Keratinocyte (primary cell): ENCODE measurements around the gene MRPL52. TPM values are rescaled to one million over a fixed set of nuclear protein-coding genes. Genes with fewer than 3 reads are reported as not detected.

Experiments
- DNase-seq: peaks from one replicate; pipeline ENCODE4 v3.0.0-alpha.2; 2011; ENCODE audit warnings: low read depth, missing footprints, low spot score
- FAIRE-seq: peaks from 2 replicates; lab custom pipeline; 2011; peaks lifted over from hg19 to GRCh38; lab: Jason Lieb, UNC
- H2AFZ ChIP-seq: 2 replicates; pipeline ENCODE4 v1.6.0; 2012; ENCODE audit warnings: low read length, control low read depth, inconsistent platforms; ENCODE audit not compliant: control insufficient read depth
- H3K27ac ChIP-seq: 2 replicates; pipeline ENCODE4 v1.5.1; 2011; ENCODE audit warnings: low read length; ENCODE audit not compliant: control insufficient read depth, insufficient read depth
- H3K27me3 ChIP-seq: 3 replicates; pipeline ENCODE4 v1.6.0; 2011; ENCODE audit warnings: low read length; ENCODE audit not compliant: control insufficient read depth, insufficient read depth; ENCODE audit errors: extremely low read depth
- H3K36me3 ChIP-seq, 2 experiments: 2 replicates in 1 of 2; 3 replicates in 1 of 2; pipeline ENCODE4 v1.5.1; 2011; ENCODE audit warnings: low read length in 2 of 2, mild to moderate bottlenecking in 1 of 2; ENCODE audit not compliant: control insufficient read depth in 2 of 2, insufficient read depth in 2 of 2; ENCODE audit errors: extremely low read depth in 1 of 2
- H3K4me1 ChIP-seq: 3 replicates; pipeline ENCODE4 v1.5.1; 2011; ENCODE audit warnings: low read length; ENCODE audit not compliant: control insufficient read depth, insufficient read depth; ENCODE audit errors: extremely low read depth
- H3K4me2 ChIP-seq: 3 replicates; pipeline ENCODE4 v1.6.0; 2011; ENCODE audit warnings: low read depth, low read length; ENCODE audit not compliant: control insufficient read depth, insufficient read depth; ENCODE audit errors: extremely low read depth
- H3K4me3 ChIP-seq, 3 experiments: fragments of 200-600 bp in 1 of 3; sonication (generic) in 1 of 3; 2 replicates in 2 of 3; 3 replicates in 1 of 3; pipeline ENCODE4 v1.5.1; 2011 to 2016; ENCODE audit warnings: low read length in 3 of 3, mild to moderate bottlenecking in 3 of 3, control low read depth in 2 of 3, inconsistent platforms in 1 of 3, low read depth in 1 of 3, mixed read lengths in 1 of 3, mixed run types in 1 of 3, moderate library complexity in 1 of 3; ENCODE audit not compliant: control insufficient read depth in 2 of 3, insufficient read depth in 2 of 3; ENCODE audit errors: extremely low read depth in 1 of 3
- H3K79me2 ChIP-seq: 2 replicates; pipeline ENCODE4 v1.6.0; 2012; ENCODE audit warnings: low read length; ENCODE audit not compliant: control insufficient read depth, insufficient read depth
- H3K9ac ChIP-seq: 3 replicates; pipeline ENCODE4 v1.6.0; 2011; ENCODE audit warnings: low read length; ENCODE audit not compliant: control insufficient read depth, insufficient read depth; ENCODE audit errors: extremely low read depth
- H3K9me1 ChIP-seq: 3 replicates; pipeline ENCODE4 v1.6.0; 2011; ENCODE audit warnings: low read length; ENCODE audit not compliant: control insufficient read depth, insufficient read depth; ENCODE audit errors: extremely low read depth
- H3K9me3 ChIP-seq: 2 replicates; pipeline ENCODE4 v1.5.1; 2012; ENCODE audit warnings: low read depth, low read length; ENCODE audit not compliant: control insufficient read depth
- H4K20me1 ChIP-seq: 3 replicates; pipeline ENCODE4 v1.6.0; 2011; ENCODE audit warnings: low read length; ENCODE audit not compliant: control insufficient read depth, insufficient read depth; ENCODE audit errors: extremely low read depth
- EZH2 ChIP-seq: IDR thresholded peaks from one replicate; pipeline ENCODE4 v1.6.1; 2012; ENCODE audit warnings: inconsistent platforms, mild to moderate bottlenecking, low read length, moderate library complexity
- dilution Hi-C: fragments of 300-500 bp; cut with MboI; formaldehyde crosslinking; loops from one replicate; pipeline ENCODE4 v1.7.0; 2020; ENCODE audit warnings: low sequenced_read_pairs; ENCODE audit not compliant: extremely low pct_ligation_motif_present
- polyA plus RNA-seq, 5 experiments: library from polyadenylated mRNA; depleted of rRNA in 3 of 5; stranded (reverse) in 3 of 5; stranded (forward) in 1 of 5; unstranded in 1 of 5; fragments of >200 nt; gene quantifications; 1 replicate in 1 of 5; 2 replicates in 3 of 5; 3 replicates in 1 of 5; pipeline versions ENCODE4 v1.2.1 to v1.2.3, GENCODE V29; 2011 to 2012; ENCODE audit warnings: missing spikeins in 2 of 5, low read depth in 1 of 5, low replicate concordance in 1 of 5
- TF ChIP-seq, protein P1 (sequence below), 3 experiments: IDR thresholded peaks in 1 of 3; conservative IDR thresholded peaks in 1 of 3; optimal IDR thresholded peaks in 1 of 3; 2 replicates in 2 of 3; 3 replicates in 1 of 3; pipeline versions ENCODE3 to v1.5.1; 2011; ENCODE audit warnings: low read length in 3 of 3, mild to moderate bottlenecking in 3 of 3, moderate library complexity in 2 of 3, control low read depth in 1 of 3, inconsistent platforms in 1 of 3; ENCODE audit not compliant: insufficient read depth in 2 of 3; ENCODE audit errors: extremely low read depth in 1 of 3

Gene MRPL52
- polyA plus RNA-seq, 1 donor (not counting 4 experiments of a cell fraction or from before 2014, with no cell fraction given), result 104 TPM

DNA sequence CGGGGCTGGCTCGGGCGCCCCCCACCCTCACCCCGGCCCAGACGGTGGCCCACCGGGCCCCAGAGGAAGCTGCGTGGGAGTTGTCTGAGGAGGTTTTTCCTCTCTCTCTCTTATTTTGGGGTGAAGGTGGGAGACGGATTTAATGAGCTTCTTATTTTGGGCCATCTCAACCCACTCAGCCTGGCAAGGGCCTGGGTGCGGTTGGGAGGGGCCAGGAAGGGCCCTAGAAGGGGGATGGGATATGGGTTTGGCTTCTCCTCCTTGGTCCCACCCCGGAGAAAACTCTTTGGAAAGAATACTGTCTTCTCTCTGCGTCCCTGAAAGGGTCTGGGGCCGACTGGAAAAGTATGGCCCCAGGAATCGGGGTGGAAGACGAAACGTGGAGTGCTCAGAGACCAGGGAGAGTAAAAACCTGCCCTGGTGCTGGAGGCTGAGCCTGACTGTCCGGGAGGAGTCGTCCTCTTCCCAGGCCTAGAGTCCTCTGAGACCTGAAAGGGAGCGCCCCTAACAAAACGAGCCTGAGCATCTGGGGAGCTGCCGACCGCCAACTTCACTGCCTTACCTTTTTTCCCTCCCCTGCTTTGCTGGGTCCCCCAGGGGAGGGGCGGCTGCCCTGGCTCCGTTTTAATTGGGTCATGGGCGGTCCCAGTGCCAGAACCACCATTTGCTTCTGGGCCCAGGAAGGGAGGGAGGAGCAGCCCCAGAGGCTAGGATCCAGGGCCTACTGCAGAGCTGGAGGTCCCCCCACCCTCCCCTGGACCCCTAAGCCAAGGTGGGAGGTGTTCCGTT is 8.3 kb downstream of the MRPL52 start:
- Histone ChIP-seq H3K36me3 (peaks cover 27 to 53% of the 10 kb centered on the region in 2 experiments), H2AFZ (no peak overlapping the region), H3K27ac (peak overlapping the region; percentile 93), H3K9me3 (no peaks in the 10 kb centered on the region), H3K9ac (peak overlapping the region; percentile 94), H3K27me3 (no peaks in the 10 kb centered on the region), H3K4me1 (peaks cover 25% of the 10 kb centered on the region), H3K79me2 (peaks cover 69% of the 10 kb centered on the region), H3K4me2 (peak overlapping the region; percentile 95), H3K9me1 (peaks cover 3% of the 10 kb centered on the region), H4K20me1 (no peaks in the 10 kb centered on the region), H3K4me3 (peak overlapping the region; percentile 89 to 99 (median 92))
- TF ChIP-seq, protein P1, sequence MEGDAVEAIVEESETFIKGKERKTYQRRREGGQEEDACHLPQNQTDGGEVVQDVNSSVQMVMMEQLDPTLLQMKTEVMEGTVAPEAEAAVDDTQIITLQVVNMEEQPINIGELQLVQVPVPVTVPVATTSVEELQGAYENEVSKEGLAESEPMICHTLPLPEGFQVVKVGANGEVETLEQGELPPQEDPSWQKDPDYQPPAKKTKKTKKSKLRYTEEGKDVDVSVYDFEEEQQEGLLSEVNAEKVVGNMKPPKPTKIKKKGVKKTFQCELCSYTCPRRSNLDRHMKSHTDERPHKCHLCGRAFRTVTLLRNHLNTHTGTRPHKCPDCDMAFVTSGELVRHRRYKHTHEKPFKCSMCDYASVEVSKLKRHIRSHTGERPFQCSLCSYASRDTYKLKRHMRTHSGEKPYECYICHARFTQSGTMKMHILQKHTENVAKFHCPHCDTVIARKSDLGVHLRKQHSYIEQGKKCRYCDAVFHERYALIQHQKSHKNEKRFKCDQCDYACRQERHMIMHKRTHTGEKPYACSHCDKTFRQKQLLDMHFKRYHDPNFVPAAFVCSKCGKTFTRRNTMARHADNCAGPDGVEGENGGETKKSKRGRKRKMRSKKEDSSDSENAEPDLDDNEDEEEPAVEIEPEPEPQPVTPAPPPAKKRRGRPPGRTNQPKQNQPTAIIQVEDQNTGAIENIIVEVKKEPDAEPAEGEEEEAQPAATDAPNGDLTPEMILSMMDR (optimal IDR thresholded peaks at IDR 0.05 in 1 of 3, IDR thresholded peaks at IDR 0.05 in 1 of 3, conservative IDR thresholded peaks at IDR 0.05 in 1 of 3; ENCODE audit: extremely low read depth in 1 of 3, insufficient read depth in 2 of 3, low read length in 3 of 3), result no peak
- TF ChIP-seq EZH2, result no peak
- dilution Hi-C loops, result no loop called here
- no peak for DNase-seq
- FAIRE-seq, result no peak

DNA sequence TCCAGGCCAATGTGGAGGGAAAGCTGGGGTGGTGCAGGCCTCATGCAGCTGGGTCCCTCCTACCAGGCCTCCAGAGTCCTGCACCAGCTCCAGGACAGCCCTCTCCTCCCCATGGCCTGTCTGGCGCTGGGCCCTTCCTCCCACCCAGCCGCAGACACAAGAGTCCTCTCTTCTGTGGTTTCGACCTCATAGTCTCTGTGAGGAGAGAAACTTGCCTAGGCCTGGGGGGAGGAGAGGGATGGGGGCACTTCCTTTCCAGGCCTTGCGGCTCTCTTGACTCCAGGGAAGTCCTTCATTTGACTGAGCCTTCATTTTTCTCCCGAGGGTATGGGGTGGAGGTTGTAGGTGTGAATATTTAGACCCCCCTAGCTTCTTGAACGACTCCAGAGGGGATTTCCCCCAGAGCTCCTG is 8.9 kb downstream of the MRPL52 start:
- H3K36me3 ChIP-seq, result peaks cover 31 to 54% of the 10 kb centered on the region in 2 experiments
- peak overlapping the region; percentile 95 for H3K4me2 ChIP-seq
- peak overlapping the region; percentile 94 for H3K9ac ChIP-seq
- FAIRE-seq, result no peak
- H3K4me1 ChIP-seq, result peaks cover 25% of the 10 kb centered on the region
- dilution Hi-C loops, result no loop called here
- no peaks in the 10 kb centered on the region for H3K9me3 ChIP-seq
- DNase-seq, result no peak
- H3K4me3 ChIP-seq, result peak overlapping the region; percentile 89 to 99 (median 92)
- no peaks in the 10 kb centered on the region for H3K27me3 ChIP-seq
- H3K9me1 ChIP-seq, result peaks cover 3% of the 10 kb centered on the region
- H4K20me1 ChIP-seq, result no peaks in the 10 kb centered on the region
- TF ChIP-seq, protein P1 (optimal IDR thresholded peaks at IDR 0.05 in 1 of 3, IDR thresholded peaks at IDR 0.05 in 1 of 3, conservative IDR thresholded peaks at IDR 0.05 in 1 of 3; ENCODE audit: extremely low read depth in 1 of 3, insufficient read depth in 2 of 3, low read length in 3 of 3), result no peak
- no peak for TF ChIP-seq EZH2
- peaks cover 75% of the 10 kb centered on the region for H3K79me2 ChIP-seq
- H2AFZ ChIP-seq, result no peak overlapping the region
- H3K27ac ChIP-seq, result peak overlapping the region; percentile 93
